HG03066 (cell line): ENCODE results near the gene YAP1.

ENCODE experiments used
- ATAC-seq: cut with Tn5 transposase; IDR thresholded peaks from one replicate; pipeline ENCODE4 v1.9.1; 2021; ENCODE audit warnings: low read depth; ENCODE audit not compliant: unreplicated experiment

YAP1 gene

GRCh38 chr11:102109896-102110760, at the start of gene YAP1:
Gene YAP1 (plus strand): TSS chr11:102110447. CDS start chr11:102110849, 402 bp downstream.
- peak; percentile 84 for ATAC-seq

- no peak for ATAC-seq
Measured at GRCh38 chr11:102061276-102061675, 49.0 kb upstream of the YAP1 start.

GRCh38 chr11:102062106-102062505, 48.1 kb upstream of the YAP1 start:
- no peak for ATAC-seq

GRCh38 chr11:102064316-102064715, 45.9 kb upstream of the YAP1 start:
- no peak for ATAC-seq

GRCh38 chr11:102070766-102071165, 39.5 kb upstream of the YAP1 start:
- no peak for ATAC-seq

- ATAC-seq = no peak
Measured at GRCh38 chr11:102071497-102072472, 38.5 kb upstream of the YAP1 start.

- ATAC-seq = no peak
Measured at GRCh38 chr11:102073253-102073652, 37.0 kb upstream of the YAP1 start.

GRCh38 chr11:102079625-102080024, 30.6 kb upstream of the YAP1 start:
- ATAC-seq = no peak

GRCh38 chr11:102081313-102081712, 28.9 kb upstream of the YAP1 start:
- no peak for ATAC-seq

GRCh38 chr11:102085864-102086551, 24.2 kb upstream of the YAP1 start:
- ATAC-seq = no peak

- ATAC-seq = no peak
Measured at GRCh38 chr11:102097186-102097585, 13.1 kb upstream of the YAP1 start.

GRCh38 chr11:102099755-102100154, 10.5 kb upstream of the YAP1 start:
- ATAC-seq = no peak

GRCh38 chr11:102108734-102109440, 1.4 kb upstream of the YAP1 start:
- ATAC-seq = no peak

GRCh38 chr11:102110761-102111010, 439 bp downstream of the YAP1 start:
- peak; percentile 9 for ATAC-seq

GRCh38 chr11:102111011-102111786, 952 bp downstream of the YAP1 start:
- ATAC-seq = no peak

- ATAC-seq = no peak
Measured at GRCh38 chr11:102111787-102112508, 1.7 kb downstream of the YAP1 start.

- no peak for ATAC-seq
Measured at GRCh38 chr11:102112509-102112821, 2.2 kb downstream of the YAP1 start.

- ATAC-seq = no peak
Measured at GRCh38 chr11:102114032-102114431, 3.8 kb downstream of the YAP1 start.

- ATAC-seq = no peak
Measured at GRCh38 chr11:102115557-102115956, 5.3 kb downstream of the YAP1 start.
